ENCODE data around the gene AFAP1L1.

- no peak for TF ChIP-seq YY1 (tag by site-specific recombination; IDR thresholded peaks at IDR 0.05)
- TF ChIP-seq, protein P1, sequence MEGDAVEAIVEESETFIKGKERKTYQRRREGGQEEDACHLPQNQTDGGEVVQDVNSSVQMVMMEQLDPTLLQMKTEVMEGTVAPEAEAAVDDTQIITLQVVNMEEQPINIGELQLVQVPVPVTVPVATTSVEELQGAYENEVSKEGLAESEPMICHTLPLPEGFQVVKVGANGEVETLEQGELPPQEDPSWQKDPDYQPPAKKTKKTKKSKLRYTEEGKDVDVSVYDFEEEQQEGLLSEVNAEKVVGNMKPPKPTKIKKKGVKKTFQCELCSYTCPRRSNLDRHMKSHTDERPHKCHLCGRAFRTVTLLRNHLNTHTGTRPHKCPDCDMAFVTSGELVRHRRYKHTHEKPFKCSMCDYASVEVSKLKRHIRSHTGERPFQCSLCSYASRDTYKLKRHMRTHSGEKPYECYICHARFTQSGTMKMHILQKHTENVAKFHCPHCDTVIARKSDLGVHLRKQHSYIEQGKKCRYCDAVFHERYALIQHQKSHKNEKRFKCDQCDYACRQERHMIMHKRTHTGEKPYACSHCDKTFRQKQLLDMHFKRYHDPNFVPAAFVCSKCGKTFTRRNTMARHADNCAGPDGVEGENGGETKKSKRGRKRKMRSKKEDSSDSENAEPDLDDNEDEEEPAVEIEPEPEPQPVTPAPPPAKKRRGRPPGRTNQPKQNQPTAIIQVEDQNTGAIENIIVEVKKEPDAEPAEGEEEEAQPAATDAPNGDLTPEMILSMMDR (tag by site-specific recombination; IDR thresholded peaks at IDR 0.05) = no peak
- TF ChIP-seq REST (tag by site-specific recombination; IDR thresholded peaks at IDR 0.05) = no peak
- TF ChIP-seq ZNF610 (tag by site-specific recombination; IDR thresholded peaks at IDR 0.05; ENCODE audit: borderline replicate concordance) = no peak
- TF ChIP-seq ZBTB21 (tag by site-specific recombination; IDR thresholded peaks at IDR 0.05) = no peak
- no peak for TF ChIP-seq ZSCAN16 (tag by site-specific recombination; IDR thresholded peaks at IDR 0.05)
- no peak for TF ChIP-seq EGR2 (tag by site-specific recombination; IDR thresholded peaks at IDR 0.05; ENCODE audit: low read depth)
Observed at GRCh38 chr5:149366169-149366729, 94.6 kb downstream of the AFAP1L1 start.

Data from HEK293 (cell line).